NCI-H524 treated with DMSO at 0.1 percent for 48 hours (cell line): ENCODE measurements around the gene HS2ST1.

ENCODE experiments used
- DNase-seq: peaks from one replicate; lab custom pipeline; 2025; lab: John Stamatoyannopoulos, UW

The HS2ST1 gene

DNA sequence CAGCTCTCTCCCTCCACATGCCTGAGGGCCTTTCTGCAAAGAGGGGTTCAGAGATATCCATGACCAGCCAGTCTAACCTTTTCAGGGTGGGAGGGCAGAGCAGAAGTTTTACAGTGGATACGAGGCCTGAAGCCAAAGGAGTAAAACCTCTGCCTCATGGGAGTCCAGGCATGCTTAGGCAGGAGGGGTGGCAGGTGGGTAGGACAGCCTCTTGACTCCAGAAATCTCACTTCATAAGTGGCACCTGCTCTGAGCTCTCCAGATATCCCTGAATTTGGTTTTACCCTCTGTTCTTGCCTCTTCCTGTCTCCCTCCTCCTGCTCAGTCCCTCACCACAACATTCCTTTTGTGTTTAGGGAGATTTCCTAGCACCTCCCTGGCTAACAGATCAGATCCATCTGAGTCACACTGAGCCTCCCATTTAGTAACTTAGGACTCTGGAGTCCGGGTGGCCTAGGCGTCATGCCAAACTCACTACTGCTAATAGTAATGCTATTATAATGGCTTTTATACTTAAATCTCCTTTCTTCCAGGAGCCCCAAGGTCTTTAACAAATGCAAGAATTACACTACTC is 201.0 kb downstream of the HS2ST1 start:
- DNase-seq, result no peak

GRCh38 chr1:87115891-87116290 is 201.5 kb downstream of the HS2ST1 start:
- DNase-seq, result no peak

GRCh38 chr1:87117761-87118368 is 203.4 kb downstream of the HS2ST1 start:
- DNase-seq, result no peak

DNA sequence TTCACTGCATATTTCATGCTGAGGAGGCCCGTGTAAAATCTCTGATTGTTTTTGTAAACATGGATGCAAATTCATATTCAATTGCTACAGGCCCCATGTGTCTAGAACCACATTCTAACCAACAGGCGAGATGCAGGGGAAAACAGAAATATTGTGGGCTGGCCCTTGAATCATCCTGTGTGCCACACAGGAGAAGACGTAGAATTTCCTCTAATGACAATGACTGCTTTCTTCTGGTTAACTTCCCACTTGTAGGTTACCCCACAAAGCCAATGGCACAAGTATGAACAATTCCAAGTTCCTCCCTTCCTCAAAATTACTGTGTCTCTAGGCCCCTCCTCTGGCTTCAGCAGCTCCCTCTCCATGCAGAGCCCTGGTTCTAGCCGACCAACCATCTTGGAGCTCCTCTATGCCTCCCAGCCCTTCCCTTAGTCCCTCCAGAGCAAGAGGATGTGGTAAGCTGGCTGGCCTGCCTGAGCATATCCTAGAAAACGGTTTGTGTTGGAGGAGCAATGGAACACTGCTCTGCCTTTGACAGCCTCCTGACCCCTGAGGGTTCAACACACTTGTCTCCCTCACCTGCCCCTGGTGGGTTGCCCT is 205.2 kb downstream of the HS2ST1 start:
- DNase-seq, result no peak

DNA sequence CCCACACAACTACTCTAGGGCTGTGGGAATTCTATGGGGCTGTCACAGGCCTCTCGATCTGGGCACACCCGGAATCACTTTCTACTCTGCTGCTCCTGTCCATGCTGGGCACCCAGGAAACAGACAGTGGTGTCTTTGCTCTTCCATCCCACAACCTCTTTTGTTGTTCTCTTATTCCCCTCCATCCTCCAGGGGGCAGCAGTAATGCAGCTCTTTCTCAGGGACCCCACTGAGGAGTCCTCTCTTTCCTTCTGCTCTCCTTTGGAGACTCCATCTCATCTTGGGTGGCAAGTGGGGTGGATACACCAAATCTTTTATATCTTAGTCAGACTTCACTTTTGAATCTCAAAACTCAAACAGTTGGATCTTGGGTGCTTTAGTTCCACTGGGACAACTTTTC is 206.3 kb downstream of the HS2ST1 start:
- DNase-seq, result no peak

- no peak for DNase-seq
Observed at GRCh38 chr1:87121711-87122163, 207.3 kb downstream of the HS2ST1 start.

GRCh38 chr1:87122243-87122642 is 207.8 kb downstream of the HS2ST1 start:
- no peak for DNase-seq

- no peak for DNase-seq
Observed at GRCh38 chr1:87123610-87124009, 209.2 kb downstream of the HS2ST1 start.

DNA sequence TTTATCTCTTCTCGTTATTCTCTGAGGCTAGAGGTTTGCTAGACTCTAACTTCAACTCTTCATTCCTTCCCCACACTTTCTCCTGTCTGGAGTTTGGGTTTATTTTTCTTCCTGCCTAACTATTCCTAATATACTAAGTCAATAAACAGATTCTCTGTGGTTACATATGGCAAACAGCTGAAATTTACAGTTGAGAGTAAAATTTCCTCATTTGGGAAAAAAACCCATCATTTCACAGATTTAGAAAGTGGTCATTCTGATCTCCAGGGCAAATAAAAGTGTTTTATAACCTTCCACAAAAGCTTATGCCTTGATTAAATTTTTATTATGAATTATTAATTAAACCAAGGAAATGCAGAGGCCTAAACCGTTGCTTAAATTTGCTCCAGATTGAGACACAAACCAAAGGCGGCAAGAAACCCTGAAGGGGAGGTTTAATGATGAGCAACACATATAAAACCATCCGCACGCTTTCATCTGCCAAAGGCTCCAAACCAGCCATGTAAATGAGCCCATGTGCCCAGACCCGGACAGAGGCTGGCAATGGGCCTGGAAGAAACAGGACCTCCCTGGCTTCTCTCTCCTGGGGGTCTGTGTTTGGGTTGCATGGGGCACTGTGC is 212.6 kb downstream of the HS2ST1 start:
- no peak for DNase-seq

GRCh38 chr1:87127581-87127980 is 213.1 kb downstream of the HS2ST1 start:
- no peak for DNase-seq

DNA sequence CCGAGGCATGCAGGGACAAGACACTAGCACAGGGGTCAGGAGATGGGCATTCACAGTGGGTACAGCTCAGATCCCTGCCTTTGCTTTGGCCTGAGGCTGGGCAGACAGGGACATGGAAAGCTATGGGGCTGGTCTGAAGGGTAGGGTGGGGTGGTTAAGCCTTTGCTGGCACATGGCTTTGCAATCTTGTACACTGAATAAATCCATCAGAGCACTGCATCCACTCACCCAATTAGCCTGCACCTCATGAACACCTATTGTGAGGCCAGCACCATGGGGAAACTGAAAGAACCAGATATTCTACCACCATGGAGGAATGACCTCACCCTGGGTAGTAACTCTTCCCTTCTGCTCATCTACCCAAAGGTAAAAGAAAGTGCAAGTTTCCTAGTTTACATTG is 214.6 kb downstream of the HS2ST1 start:
- DNase-seq, result no peak

GRCh38 chr1:87129606-87130005 is 215.2 kb downstream of the HS2ST1 start:
- DNase-seq, result no peak

GRCh38 chr1:87130438-87130837 is 216.0 kb downstream of the HS2ST1 start:
- DNase-seq, result no peak

- no peak for DNase-seq
Observed at GRCh38 chr1:87131809-87132283, 217.4 kb downstream of the HS2ST1 start.

- no peak for DNase-seq
Observed at GRCh38 chr1:87132284-87132870, 217.9 kb downstream of the HS2ST1 start.

DNA sequence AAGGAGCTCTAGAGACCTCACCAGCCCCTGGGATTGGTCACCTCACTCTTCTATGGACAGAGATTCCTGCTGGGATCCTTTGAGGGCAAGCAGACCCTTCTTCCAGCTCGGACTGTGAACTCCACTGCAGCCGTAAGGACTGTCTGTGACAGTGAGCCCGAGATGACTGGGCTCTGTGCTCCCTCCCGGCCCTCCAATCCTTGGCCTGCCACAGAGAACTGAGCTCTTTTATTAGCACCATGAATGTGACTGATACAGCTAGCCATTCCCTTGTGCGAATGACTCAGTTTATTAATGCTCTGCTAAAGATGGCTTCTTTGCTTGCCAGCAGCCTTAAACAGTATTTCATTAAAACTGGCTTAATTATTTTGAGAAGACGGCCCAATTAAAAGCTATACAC is 219.6 kb downstream of the HS2ST1 start:
- no peak for DNase-seq

- no peak for DNase-seq
Observed at GRCh38 chr1:87134625-87135328, 220.3 kb downstream of the HS2ST1 start.

- no peak for DNase-seq
Observed at GRCh38 chr1:87135329-87135712, 220.9 kb downstream of the HS2ST1 start.

- no peak for DNase-seq
Observed at GRCh38 chr1:87136607-87137341, 222.3 kb downstream of the HS2ST1 start.

DNA sequence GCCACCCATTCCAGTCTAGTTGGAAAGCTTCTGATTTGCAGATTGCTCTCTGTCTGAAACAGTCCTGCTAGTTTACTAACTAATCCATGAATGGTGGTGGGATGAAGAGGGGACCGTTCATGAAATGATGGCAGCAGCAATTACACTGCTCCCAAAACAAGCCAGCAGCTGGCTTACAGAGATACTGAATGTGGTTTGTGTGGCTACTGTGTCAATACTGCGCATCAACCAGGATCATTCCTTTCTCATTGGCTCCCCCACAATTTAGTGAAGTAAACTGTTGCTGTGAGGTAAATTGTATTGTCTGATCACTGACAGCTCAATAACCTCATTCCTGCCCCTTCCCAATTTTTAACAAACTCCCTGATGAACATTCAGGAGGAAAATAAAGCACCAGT is 222.9 kb downstream of the HS2ST1 start:
- no peak for DNase-seq

DNA sequence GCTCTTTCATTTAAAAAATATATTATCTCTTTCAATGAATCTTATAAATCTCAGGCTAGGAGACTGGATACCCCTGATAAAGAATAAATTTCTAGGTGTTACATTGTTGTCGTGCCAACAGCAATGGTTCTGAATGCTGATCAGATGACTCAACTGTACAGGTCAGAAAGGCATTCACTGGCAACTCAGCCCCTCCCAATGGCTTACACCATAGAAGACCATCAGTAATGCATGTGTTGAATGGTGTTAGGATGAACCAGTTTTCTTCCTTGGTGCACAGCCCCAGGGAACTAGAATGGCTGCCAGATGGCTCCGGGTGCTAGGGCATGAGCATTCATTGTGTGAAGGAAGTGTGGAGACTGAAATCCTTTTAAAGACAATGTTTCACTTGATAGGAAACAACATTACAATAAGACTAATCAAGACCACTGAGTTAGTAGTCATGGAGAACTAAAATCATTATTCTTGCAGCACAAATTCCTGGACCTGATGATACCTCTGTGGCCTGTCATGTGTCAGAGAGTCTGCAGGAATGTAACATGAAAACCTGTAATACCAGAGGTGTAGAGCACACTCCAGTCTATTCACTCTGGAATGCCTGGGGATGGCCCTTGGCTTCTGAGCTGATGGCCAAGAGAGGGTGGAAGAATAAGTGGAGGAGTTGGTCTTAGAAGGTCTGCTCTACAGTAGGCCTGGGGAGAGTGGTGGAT is 226.6 kb downstream of the HS2ST1 start:
- DNase-seq, result no peak
